ENCODE results near the gene PLXNB1. TPM values are rescaled to one million over a fixed set of nuclear protein-coding genes. Genes with fewer than 3 reads are reported as not detected.

PLXNB1 gene
- total RNA-seq, 1 donor from 2014 or later, result 115 TPM

GRCh38 chr3:48406443-48407431 lies 23.1 kb downstream of the PLXNB1 start:
- TF ChIP-seq CTCF (IDR thresholded peaks at IDR 0.05; ENCODE audit: insufficient read depth, low read length, poor library complexity, severe bottlenecking), result no peak
- H3K27me3 ChIP-seq (ENCODE audit: control insufficient read depth, insufficient read depth, low read length), result no peaks in the 10 kb centered on the region
- H3K4me3 ChIP-seq (ENCODE audit: low read depth, low read length), result no peak overlapping the region
- H3K36me3 ChIP-seq (ENCODE audit: control insufficient read depth, insufficient read depth, low read length), result peaks cover 13% of the 10 kb centered on the region
- no peak for DNase-seq (ENCODE audit: low read depth)

- H3K27me3 ChIP-seq (ENCODE audit: control insufficient read depth, insufficient read depth, low read length), result no peaks in the 10 kb centered on the region
- no peak for DNase-seq (ENCODE audit: low read depth)
- peaks cover 12% of the 10 kb centered on the region for H3K36me3 ChIP-seq (ENCODE audit: control insufficient read depth, insufficient read depth, low read length)
- TF ChIP-seq CTCF (IDR thresholded peaks at IDR 0.05; ENCODE audit: insufficient read depth, low read length, poor library complexity, severe bottlenecking), result no peak
- no peak overlapping the region for H3K4me3 ChIP-seq (ENCODE audit: low read depth, low read length)
Observed at GRCh38 chr3:48405971-48406370, 23.9 kb downstream of the PLXNB1 start.

GRCh38 chr3:48405343-48405881 lies 24.5 kb downstream of the PLXNB1 start:
- H3K27me3 ChIP-seq (ENCODE audit: control insufficient read depth, insufficient read depth, low read length), result no peaks in the 10 kb centered on the region
- DNase-seq (ENCODE audit: low read depth), result no peak
- H3K4me3 ChIP-seq (ENCODE audit: low read depth, low read length), result no peak overlapping the region
- no peak for TF ChIP-seq CTCF (IDR thresholded peaks at IDR 0.05; ENCODE audit: insufficient read depth, low read length, poor library complexity, severe bottlenecking)
- H3K36me3 ChIP-seq (ENCODE audit: control insufficient read depth, insufficient read depth, low read length), result peaks cover 9% of the 10 kb centered on the region

- no peak for DNase-seq (ENCODE audit: low read depth)
- peaks cover 9% of the 10 kb centered on the region for H3K36me3 ChIP-seq (ENCODE audit: control insufficient read depth, insufficient read depth, low read length)
- no peaks in the 10 kb centered on the region for H3K27me3 ChIP-seq (ENCODE audit: control insufficient read depth, insufficient read depth, low read length)
- no peak for TF ChIP-seq CTCF (IDR thresholded peaks at IDR 0.05; ENCODE audit: insufficient read depth, low read length, poor library complexity, severe bottlenecking)
- no peak overlapping the region for H3K4me3 ChIP-seq (ENCODE audit: low read depth, low read length)
Observed at GRCh38 chr3:48404440-48405342, 25.2 kb downstream of the PLXNB1 start.

GRCh38 chr3:48403533-48404439 lies 26.1 kb downstream of the PLXNB1 start:
- no peak for TF ChIP-seq CTCF (IDR thresholded peaks at IDR 0.05; ENCODE audit: insufficient read depth, low read length, poor library complexity, severe bottlenecking)
- Histone ChIP-seq H3K27me3 (ENCODE audit: control insufficient read depth, insufficient read depth, low read length) (no peaks in the 10 kb centered on the region), H3K4me3 (ENCODE audit: low read depth, low read length) (no peak overlapping the region), H3K36me3 (ENCODE audit: control insufficient read depth, insufficient read depth, low read length) (peaks cover 5% of the 10 kb centered on the region)
- no peak for DNase-seq (ENCODE audit: low read depth)

Data from kidney epithelial cell (primary cell).